Measurements from ENCODE around the gene MED13L.

MED13L gene

DNA sequence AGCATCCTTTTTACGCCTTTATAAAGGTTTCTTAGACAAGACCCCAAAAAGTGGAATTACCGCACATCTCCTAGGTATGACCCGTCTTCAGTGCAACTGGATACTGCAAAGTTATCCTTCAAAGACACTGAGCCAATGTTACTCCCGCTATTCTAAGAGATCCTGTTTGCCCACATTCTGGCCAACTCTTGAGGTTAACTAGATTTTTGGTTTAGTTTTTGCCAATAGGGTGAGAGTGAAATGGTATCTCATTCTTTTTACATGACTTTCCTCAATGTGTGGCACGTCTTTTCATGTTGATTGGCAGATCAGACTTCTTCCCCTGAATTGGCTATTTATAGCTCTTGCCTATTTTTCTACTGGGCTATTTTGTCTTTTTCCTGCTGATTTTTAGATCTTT, 347.2 kb downstream of the MED13L start:
- Histone ChIP-seq H3K36me3 (ENCODE audit: control insufficient read depth in 1 of 2, insufficient read depth in 2 of 2, low read length in 2 of 2) (no peaks in the 10 kb centered on the region), H3K4me1 (ENCODE audit: control insufficient read depth in 1 of 2, insufficient read depth in 2 of 2, low read length in 2 of 2) (no peaks in the 10 kb centered on the region), H3K4me3 (ENCODE audit: low read depth in 1 of 2, low read length in 2 of 2) (no peak overlapping the region), H3K27ac (ENCODE audit: low read length) (no peak overlapping the region), H3K27me3 (ENCODE audit: low read depth, low read length) (no peaks in the 10 kb centered on the region), H3K9me3 (ENCODE audit: control insufficient read depth in 1 of 2, low read length in 2 of 2) (no peaks in the 10 kb centered on the region)

DNA sequence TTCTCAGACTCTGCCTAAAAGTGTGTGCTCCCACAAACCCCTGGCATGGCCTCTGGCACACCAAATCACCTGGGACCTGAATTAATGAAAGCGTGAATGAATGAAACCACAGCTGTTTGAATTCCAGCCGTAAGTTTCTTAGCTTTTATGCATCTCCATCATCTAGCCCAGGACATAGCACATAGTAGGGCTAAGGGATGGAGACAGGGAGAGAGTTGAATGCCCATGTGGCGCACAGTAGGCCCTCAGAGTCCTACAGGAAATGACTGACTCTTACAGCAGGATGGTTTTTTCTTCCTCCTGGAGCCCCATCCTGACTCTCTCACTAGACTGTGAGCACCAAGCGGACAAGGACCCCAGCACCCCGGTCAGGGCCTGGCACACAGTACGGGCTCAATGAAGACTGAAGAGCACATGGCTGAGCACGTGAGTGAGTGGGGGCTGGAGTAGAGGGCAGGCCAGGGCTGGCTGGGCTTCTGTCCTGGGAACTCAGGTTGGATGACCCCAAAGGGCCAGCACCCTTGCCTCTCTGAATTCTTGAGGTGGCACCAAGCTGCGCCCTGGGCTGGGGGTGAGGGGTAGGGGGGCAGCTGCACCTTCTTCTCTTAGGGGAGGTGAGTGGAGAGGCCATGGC, 351.3 kb downstream of the MED13L start:
- Histone ChIP-seq H3K36me3 (ENCODE audit: control insufficient read depth in 1 of 2, insufficient read depth in 2 of 2, low read length in 2 of 2) (no peaks in the 10 kb centered on the region), H3K27me3 (ENCODE audit: low read depth, low read length) (no peaks in the 10 kb centered on the region), H3K27ac (ENCODE audit: low read length) (no peak overlapping the region)

DNA sequence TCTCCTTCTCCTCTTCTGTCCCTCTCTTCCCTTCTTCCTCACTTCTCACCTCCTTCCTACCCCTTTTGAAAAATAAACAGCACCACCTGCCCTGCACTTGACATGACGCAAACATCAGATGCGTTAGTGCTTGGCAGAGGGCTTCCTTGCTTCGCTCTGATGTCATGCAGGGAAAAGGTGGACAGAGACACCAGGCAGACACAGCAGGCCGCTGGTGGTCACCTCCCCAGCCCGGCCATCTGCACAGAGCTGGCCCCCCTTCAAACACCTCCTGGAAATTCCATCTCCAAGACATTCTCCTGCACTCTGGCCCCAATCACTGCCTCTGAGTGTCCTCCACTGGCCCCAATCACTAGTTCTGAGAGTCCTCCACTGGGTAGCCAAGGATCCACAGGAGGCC, 353.6 kb downstream of the MED13L start:
- H3K36me3 ChIP-seq (ENCODE audit: control insufficient read depth in 1 of 2, insufficient read depth in 2 of 2, low read length in 2 of 2) = no peaks in the 10 kb centered on the region
- no peaks in the 10 kb centered on the region for H3K4me1 ChIP-seq (ENCODE audit: control insufficient read depth in 1 of 2, insufficient read depth in 2 of 2, low read length in 2 of 2)
- no peak overlapping the region for H3K4me3 ChIP-seq (ENCODE audit: low read depth in 1 of 2, low read length in 2 of 2)
- H3K27ac ChIP-seq (ENCODE audit: low read length) = no peak overlapping the region
- H3K9me3 ChIP-seq (ENCODE audit: control insufficient read depth in 1 of 2, low read length in 2 of 2) = peaks cover 3 to 9% of the 10 kb centered on the region in 2 donors
- no peaks in the 10 kb centered on the region for H3K27me3 ChIP-seq (ENCODE audit: low read depth, low read length)

More for the DNA sequence above, 351.3 kb downstream of the MED13L start:
- Histone ChIP-seq H3K9me3 (ENCODE audit: control insufficient read depth in 1 of 2, low read length in 2 of 2) (peaks cover 3 to 9% of the 10 kb centered on the region in 2 donors), H3K4me1 (ENCODE audit: control insufficient read depth in 1 of 2, insufficient read depth in 2 of 2, low read length in 2 of 2) (no peaks in the 10 kb centered on the region), H3K4me3 (ENCODE audit: low read depth in 1 of 2, low read length in 2 of 2) (no peak overlapping the region)

DNA sequence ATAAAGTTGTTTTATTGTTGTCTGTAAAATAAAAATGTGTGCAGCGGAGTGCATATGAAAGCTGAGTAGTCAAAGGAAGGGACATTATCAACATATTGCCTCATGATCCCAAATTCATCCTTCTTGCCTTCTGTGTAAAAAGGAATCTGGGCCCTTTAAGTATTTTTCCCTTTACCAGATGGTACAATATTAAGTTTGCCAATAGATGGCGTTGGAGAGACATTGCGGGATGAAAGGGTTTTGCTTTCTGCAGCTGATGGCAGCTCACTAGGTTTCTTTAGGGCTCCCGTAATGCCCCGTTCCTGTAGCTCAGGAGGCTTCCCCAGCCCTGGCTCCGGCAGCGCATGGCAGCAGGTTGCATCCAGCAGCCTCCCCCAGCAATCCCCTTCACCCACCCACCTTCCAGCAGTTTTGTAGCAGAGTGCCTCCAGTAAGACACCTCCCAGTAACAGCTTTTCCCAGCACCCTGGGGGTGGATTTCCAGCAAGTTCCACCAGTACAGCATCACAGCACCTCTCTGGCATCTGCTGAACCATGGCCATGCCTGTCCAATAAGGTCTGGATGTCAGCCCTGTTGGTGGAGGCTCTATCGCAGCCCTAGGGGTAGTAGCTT, 354.4 kb downstream of the MED13L start:
- Histone ChIP-seq H3K27me3 (ENCODE audit: low read depth, low read length) (no peaks in the 10 kb centered on the region), H3K27ac (ENCODE audit: low read length) (no peak overlapping the region), H3K9me3 (ENCODE audit: control insufficient read depth in 1 of 2, low read length in 2 of 2) (peaks cover 3 to 9% of the 10 kb centered on the region in 2 donors), H3K4me3 (ENCODE audit: low read depth in 1 of 2, low read length in 2 of 2) (no peak overlapping the region), H3K36me3 (ENCODE audit: control insufficient read depth in 1 of 2, insufficient read depth in 2 of 2, low read length in 2 of 2) (no peaks in the 10 kb centered on the region), H3K4me1 (ENCODE audit: control insufficient read depth in 1 of 2, insufficient read depth in 2 of 2, low read length in 2 of 2) (no peaks in the 10 kb centered on the region)

DNA sequence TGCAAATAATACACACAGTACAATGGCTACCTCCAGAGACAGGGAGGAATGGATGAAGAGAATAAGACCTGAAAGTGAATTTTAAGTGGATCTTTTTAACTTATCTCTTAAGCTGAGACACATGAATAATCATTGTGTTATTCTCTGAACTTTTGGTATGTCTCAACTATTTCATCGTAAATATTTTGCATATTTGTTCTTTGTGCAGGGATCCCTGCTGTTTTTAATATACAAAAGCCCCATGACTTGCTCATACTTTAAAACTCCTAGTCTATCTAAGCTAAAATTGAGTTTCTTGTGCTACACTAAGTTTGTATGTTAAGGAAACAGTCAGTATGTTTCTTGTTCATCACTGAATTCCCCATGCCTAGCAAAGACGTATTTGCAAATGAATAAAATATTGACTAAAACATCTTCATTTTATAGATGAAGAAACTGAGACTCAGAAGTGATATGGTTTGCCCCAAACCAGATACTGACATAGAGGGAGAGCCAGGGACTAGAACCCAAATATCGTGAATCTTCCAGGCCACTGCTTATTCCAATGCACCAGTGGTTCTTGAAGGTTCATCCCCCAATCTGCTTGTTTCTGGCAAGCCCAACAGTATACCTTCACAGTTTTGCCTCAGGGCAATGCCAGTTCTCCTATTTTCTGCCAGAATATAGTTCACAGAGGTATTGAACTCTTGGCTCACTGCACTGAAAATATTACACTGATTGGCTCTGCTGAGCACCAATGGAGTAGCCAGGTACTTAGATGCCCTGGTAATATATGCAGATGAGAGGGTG, 356.9 kb downstream of the MED13L start:
- H3K9me3 ChIP-seq (ENCODE audit: control insufficient read depth in 1 of 2, low read length in 2 of 2) = peaks cover 3 to 9% of the 10 kb centered on the region in 2 donors
- peaks cover 0 to 5% of the 10 kb centered on the region in 2 donors for H3K4me1 ChIP-seq (ENCODE audit: control insufficient read depth in 1 of 2, insufficient read depth in 2 of 2, low read length in 2 of 2)
- no peak overlapping the region for H3K4me3 ChIP-seq (ENCODE audit: low read depth in 1 of 2, low read length in 2 of 2)
- no peak overlapping the region for H3K27ac ChIP-seq (ENCODE audit: low read length)
- H3K27me3 ChIP-seq (ENCODE audit: low read depth, low read length) = peaks cover 3% of the 10 kb centered on the region
- H3K36me3 ChIP-seq (ENCODE audit: control insufficient read depth in 1 of 2, insufficient read depth in 2 of 2, low read length in 2 of 2) = no peaks in the 10 kb centered on the region

DNA sequence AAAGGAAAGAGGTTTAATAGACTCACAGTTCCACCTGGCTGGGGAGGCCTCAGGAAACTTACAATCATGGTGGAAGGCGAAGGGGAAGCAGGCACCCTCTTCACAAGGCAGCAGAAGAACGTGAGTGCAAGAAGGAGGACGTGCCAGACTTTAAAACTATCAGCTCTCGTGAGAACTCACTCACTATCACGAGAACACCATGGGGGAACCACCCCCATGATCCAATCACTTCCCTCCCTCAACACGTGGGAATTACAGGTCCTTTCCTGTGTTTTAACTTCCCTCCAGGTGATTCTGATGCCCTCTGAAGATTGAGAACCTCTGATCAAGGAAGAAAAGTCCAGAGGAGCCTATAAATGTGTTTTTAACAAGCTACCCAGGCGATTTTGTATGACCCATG, 358.7 kb downstream of the MED13L start:
- H3K9me3 ChIP-seq (ENCODE audit: control insufficient read depth in 1 of 2, low read length in 2 of 2) = peaks cover 3 to 9% of the 10 kb centered on the region in 2 donors
- H3K4me1 ChIP-seq (ENCODE audit: control insufficient read depth in 1 of 2, insufficient read depth in 2 of 2, low read length in 2 of 2) = peaks cover 0 to 5% of the 10 kb centered on the region in 2 donors
- peaks cover 3% of the 10 kb centered on the region for H3K27me3 ChIP-seq (ENCODE audit: low read depth, low read length)

DNA sequence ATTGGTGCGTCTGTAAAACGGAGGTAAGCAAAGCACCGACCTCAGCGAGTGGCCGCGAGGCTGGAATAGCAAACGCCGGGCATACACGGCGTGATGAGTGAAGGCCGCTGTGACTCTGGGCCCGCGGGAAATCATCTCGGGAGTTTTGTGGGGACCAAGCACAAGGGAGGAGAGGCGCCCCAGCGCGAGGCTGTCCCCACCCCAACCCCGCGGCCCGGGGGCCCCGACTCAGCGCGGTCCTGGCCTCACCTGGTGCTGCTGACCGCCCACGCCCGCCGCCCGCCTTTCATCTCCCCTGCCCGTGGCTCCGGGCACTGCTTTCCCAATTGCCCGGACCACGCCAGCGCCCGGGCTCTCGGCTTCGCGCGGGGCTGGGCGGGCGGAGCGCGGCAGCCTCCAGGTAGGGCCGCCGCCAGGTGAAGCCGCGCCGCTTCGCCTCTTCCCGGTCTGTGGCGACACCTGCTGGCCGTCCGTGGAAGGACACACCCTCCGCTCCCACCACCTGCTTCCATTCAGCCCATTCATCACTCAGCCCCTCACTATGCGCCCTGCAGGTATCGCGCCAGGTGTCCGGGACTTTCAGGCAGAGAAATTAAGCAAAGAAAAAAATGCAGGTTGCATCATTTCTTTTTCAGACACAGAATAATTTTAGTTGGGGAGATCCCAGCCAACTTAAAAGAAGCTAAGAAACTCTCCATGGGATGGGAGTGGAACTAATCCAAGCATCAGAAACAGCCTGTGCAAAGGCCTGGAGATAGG, 360.4 kb downstream of the MED13L start:
- H3K4me3 ChIP-seq (ENCODE audit: low read depth in 1 of 2, low read length in 2 of 2) = no peak overlapping the region
- peaks cover 7% of the 10 kb centered on the region for H3K27me3 ChIP-seq (ENCODE audit: low read depth, low read length)
- peaks cover 0 to 5% of the 10 kb centered on the region in 2 donors for H3K4me1 ChIP-seq (ENCODE audit: control insufficient read depth in 1 of 2, insufficient read depth in 2 of 2, low read length in 2 of 2)
- H3K27ac ChIP-seq (ENCODE audit: low read length) = no peak overlapping the region
- peaks cover 0 to 3% of the 10 kb centered on the region in 2 donors for H3K9me3 ChIP-seq (ENCODE audit: control insufficient read depth in 1 of 2, low read length in 2 of 2)
- no peaks in the 10 kb centered on the region for H3K36me3 ChIP-seq (ENCODE audit: control insufficient read depth in 1 of 2, insufficient read depth in 2 of 2, low read length in 2 of 2)

More for the DNA sequence above, 358.7 kb downstream of the MED13L start:
- H3K27ac ChIP-seq (ENCODE audit: low read length) = no peak overlapping the region
- H3K36me3 ChIP-seq (ENCODE audit: control insufficient read depth in 1 of 2, insufficient read depth in 2 of 2, low read length in 2 of 2) = no peaks in the 10 kb centered on the region
- H3K4me3 ChIP-seq (ENCODE audit: low read depth in 1 of 2, low read length in 2 of 2) = no peak overlapping the region

DNA sequence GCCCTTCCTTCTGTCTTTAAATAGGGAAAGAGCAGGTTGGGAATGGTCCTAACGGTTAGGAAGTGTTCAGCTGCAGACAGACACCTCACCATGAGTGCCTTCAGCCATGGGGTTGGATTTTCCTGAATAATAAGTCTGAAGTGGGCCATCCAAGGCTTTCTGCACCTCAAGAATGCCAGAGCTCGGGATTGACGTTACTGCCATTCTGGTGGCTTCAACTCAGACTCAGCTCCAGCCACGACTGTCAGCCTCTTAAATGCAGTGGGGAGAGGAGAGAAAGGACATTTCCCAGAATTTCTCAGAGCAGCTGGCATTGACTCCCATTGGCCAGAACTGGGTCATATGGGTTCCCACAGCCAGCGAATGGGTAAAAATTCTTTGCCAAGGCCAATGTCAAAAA, 363.4 kb downstream of the MED13L start:
- Histone ChIP-seq H3K4me1 (ENCODE audit: control insufficient read depth in 1 of 2, insufficient read depth in 2 of 2, low read length in 2 of 2) (peaks cover 0 to 5% of the 10 kb centered on the region in 2 donors), H3K27ac (ENCODE audit: low read length) (no peak overlapping the region), H3K27me3 (ENCODE audit: low read depth, low read length) (peaks cover 7% of the 10 kb centered on the region), H3K4me3 (ENCODE audit: low read depth in 1 of 2, low read length in 2 of 2) (no peak overlapping the region), H3K36me3 (ENCODE audit: control insufficient read depth in 1 of 2, insufficient read depth in 2 of 2, low read length in 2 of 2) (no peaks in the 10 kb centered on the region), H3K9me3 (ENCODE audit: control insufficient read depth in 1 of 2, low read length in 2 of 2) (peaks cover 0 to 5% of the 10 kb centered on the region in 2 donors)

DNA sequence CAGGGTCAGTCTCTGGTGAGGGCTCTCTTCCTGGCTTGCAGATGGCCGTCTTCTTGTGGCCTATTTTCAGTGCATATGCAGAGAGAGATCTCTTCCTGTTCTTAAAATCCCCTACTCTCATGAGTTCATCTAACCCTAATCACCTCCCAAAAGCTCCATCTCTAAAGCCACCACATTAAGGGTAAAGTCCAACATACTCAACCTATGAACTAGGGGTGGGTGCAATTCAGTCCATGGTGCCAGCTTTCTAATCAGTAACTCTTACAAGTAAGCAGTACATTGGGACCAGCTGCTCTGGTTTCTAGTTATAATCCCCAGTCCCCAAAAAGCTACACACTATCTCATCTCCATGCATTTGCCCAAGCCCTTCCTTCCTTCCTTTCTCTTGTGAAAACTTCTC, 365.1 kb downstream of the MED13L start:
- Histone ChIP-seq H3K27me3 (ENCODE audit: low read depth, low read length) (peaks cover 7% of the 10 kb centered on the region), H3K4me3 (ENCODE audit: low read depth in 1 of 2, low read length in 2 of 2) (no peak overlapping the region)

DNA sequence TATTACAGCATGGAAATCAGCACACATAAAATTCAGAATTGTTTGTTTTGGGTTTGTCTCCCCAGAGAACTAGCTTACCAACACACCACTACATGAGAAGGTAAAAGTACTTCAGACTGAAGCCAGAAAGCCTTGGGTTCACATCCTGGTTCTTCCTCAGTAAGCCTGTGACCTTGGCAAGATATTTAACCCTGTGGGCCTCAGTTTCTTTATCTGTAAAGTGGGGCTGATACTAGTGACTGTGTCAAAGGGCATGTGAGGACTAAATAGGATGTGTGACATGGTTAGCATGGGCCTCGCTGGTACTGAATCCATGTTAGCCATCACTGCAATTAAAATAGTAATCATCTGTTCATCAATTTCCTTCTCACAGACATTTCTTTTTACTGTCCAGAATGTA, 366.1 kb downstream of the MED13L start:
- Histone ChIP-seq H3K4me3 (ENCODE audit: low read depth in 1 of 2, low read length in 2 of 2) (no peak overlapping the region), H3K27ac (ENCODE audit: low read length) (no peak overlapping the region), H3K36me3 (ENCODE audit: control insufficient read depth in 1 of 2, insufficient read depth in 2 of 2, low read length in 2 of 2) (no peaks in the 10 kb centered on the region), H3K4me1 (ENCODE audit: control insufficient read depth in 1 of 2, insufficient read depth in 2 of 2, low read length in 2 of 2) (no peaks in the 10 kb centered on the region), H3K27me3 (ENCODE audit: low read depth, low read length) (peaks cover 4% of the 10 kb centered on the region), H3K9me3 (ENCODE audit: control insufficient read depth in 1 of 2, low read length in 2 of 2) (peaks cover 0 to 5% of the 10 kb centered on the region in 2 donors)

More for the DNA sequence above, 365.1 kb downstream of the MED13L start:
- H3K4me1 ChIP-seq (ENCODE audit: control insufficient read depth in 1 of 2, insufficient read depth in 2 of 2, low read length in 2 of 2) = peaks cover 0 to 5% of the 10 kb centered on the region in 2 donors
- H3K27ac ChIP-seq (ENCODE audit: low read length) = no peak overlapping the region
- H3K9me3 ChIP-seq (ENCODE audit: control insufficient read depth in 1 of 2, low read length in 2 of 2) = peaks cover 0 to 5% of the 10 kb centered on the region in 2 donors
- H3K36me3 ChIP-seq (ENCODE audit: control insufficient read depth in 1 of 2, insufficient read depth in 2 of 2, low read length in 2 of 2) = no peaks in the 10 kb centered on the region

DNA sequence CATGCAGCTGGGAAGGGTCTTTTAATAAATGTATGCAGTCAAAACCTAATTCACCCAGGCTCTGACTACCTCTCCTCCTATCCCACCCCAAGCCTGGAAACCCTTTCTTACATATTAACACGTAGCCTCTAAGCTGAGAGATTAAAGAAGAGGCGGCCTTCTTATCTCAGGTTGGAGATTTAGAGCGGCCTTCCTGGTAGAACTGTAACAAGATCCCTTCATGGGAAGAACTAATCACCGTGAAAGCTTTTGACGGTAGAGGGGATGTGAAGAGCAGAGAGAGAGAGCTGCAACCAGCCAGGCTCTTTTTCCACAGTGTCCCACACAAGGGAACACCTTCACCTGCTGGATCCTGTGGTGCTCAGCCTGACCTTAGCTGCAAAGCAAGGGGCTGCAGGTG, 367.4 kb downstream of the MED13L start:
- no peak overlapping the region for H3K4me3 ChIP-seq (ENCODE audit: low read depth in 1 of 2, low read length in 2 of 2)
- H3K27me3 ChIP-seq (ENCODE audit: low read depth, low read length) = peaks cover 4% of the 10 kb centered on the region
- no peaks in the 10 kb centered on the region for H3K36me3 ChIP-seq (ENCODE audit: control insufficient read depth in 1 of 2, insufficient read depth in 2 of 2, low read length in 2 of 2)
- H3K4me1 ChIP-seq (ENCODE audit: control insufficient read depth in 1 of 2, insufficient read depth in 2 of 2, low read length in 2 of 2) = no peaks in the 10 kb centered on the region
- H3K27ac ChIP-seq (ENCODE audit: low read length) = no peak overlapping the region
- peaks cover 0 to 5% of the 10 kb centered on the region in 2 donors for H3K9me3 ChIP-seq (ENCODE audit: control insufficient read depth in 1 of 2, low read length in 2 of 2)

Data from muscle layer of duodenum (tissue), 2 donors.